GM21515 (cell line): Measurements from ENCODE around the gene CEACAM1.
"Not testable (repeated sequence)": the region's sequence is repeated elsewhere in the genome, so short reads cannot be mapped to it uniquely, and the experiment has no call there.

Experiments
- ATAC-seq: cut with Tn5 transposase; IDR thresholded peaks from one replicate; pipeline ENCODE4 v1.9.1; 2021; ENCODE audit not compliant: unreplicated experiment

Gene CEACAM1

DNA sequence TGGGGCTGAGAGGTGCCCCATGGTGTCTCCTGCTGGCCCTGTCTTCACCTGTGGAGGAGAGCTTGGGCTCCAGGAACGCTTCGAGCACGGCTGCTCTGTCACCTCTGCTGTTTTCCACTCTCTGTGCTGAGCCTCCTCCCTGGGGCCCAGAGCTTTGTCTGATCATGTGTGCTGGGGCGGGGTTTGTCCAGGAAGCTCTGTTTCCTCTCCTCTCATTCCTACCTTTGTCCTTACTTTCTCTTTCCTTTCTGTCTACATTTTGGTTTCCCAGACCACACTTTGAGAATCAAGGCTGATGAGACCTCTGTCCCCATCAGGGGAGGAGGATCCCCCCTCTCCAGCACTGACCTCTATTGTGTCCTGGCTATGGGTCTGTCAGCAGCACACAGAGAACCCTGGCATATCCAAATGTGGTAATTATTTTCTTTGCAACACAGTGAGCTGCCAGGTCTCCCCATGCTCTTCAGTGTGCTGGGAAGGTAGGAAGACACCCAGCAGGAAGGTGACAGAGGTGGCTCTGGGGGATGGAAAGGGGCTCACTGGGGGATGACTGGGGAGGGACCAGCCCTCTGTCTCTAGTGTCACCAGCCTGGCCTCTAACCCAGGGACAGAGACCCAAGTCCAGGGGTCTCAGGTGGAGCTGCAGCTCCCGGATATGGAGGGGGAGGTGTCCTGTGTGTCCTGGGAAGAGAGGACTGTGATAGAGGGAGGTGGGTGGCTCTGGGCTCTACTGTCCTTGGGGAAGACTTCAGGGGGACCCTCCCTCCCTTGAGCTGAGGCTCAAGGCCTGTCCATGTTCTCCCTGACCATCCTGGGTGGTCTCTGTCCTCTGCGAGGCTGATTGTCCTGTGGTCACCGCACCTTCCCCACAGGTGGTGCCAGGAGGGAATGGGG lies at the start of gene CEACAM1:
CEACAM1 (minus strand) TSS at position 128 of the 894 bp plus-strand sequence; CDS start at position 21, 107 bp downstream.
- ATAC-seq: no peak

- ATAC-seq: no peak
Observed at GRCh38 chr19:42577016-42577415, 48.7 kb upstream of the CEACAM1 start.

- no peak for ATAC-seq
Observed at GRCh38 chr19:42576241-42576640, 48.0 kb upstream of the CEACAM1 start.

DNA sequence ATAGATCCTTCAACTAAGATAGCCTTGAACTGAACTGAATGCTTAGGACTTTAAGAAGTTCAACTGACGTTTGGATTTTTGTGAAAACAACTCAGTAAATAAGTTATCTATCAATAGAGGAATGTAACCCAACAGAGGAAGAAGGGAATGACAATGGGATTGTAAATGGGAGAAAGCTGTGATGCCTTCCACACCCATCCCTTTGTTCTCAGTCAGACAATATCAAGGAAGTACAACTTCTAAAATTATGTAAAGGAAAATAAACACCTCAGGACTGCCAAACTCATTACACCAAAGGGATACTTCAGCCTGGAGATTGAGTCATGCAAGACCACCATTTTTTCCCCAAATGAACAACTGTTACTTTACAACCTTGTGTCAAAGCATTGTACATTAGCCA lies 45.4 kb upstream of the CEACAM1 start:
- ATAC-seq: no peak

- no peak for ATAC-seq
Observed at GRCh38 chr19:42571116-42571515, 42.8 kb upstream of the CEACAM1 start.

DNA sequence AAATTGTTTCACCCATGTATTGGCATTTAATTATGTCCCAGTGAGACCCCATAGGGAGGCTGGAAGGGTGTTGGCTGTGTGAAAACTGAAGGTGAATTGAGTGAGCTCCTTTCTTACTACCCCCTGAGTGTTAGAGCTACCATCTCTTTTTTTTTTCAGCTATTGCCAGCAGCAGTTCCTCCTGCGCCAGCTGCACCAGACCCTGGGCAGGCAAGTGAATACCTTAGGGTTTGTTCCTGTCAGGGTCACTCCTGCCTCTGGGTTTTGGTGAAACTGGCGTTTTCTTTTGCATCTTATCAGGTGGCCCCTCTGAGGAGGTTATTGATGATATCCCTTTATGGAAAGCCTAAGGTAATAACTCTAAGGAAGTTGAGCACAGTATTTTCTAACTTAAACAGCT lies 40.9 kb upstream of the CEACAM1 start:
- no peak for ATAC-seq

DNA sequence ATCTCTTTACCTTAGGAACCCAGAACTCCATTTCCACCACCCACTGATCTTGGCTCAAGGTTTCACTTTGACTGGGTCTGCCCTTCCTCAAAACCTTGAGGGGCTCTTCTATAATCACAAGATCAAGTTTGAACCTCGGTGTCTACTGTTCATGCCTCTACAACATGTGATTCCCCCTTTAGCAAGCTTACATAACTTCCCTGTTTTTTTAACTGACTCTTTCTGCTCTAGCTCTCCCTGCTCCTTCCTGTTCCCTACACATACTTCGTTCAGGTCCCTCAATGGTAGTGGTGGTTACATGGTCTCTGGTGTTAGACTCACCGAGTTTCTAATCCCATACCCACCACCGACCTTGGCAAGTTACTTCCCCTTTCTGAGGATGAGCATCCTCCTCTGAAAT lies 39.7 kb upstream of the CEACAM1 start:
- ATAC-seq: no peak

- no peak for ATAC-seq
Observed at GRCh38 chr19:42567567-42567966, 39.3 kb upstream of the CEACAM1 start.

DNA sequence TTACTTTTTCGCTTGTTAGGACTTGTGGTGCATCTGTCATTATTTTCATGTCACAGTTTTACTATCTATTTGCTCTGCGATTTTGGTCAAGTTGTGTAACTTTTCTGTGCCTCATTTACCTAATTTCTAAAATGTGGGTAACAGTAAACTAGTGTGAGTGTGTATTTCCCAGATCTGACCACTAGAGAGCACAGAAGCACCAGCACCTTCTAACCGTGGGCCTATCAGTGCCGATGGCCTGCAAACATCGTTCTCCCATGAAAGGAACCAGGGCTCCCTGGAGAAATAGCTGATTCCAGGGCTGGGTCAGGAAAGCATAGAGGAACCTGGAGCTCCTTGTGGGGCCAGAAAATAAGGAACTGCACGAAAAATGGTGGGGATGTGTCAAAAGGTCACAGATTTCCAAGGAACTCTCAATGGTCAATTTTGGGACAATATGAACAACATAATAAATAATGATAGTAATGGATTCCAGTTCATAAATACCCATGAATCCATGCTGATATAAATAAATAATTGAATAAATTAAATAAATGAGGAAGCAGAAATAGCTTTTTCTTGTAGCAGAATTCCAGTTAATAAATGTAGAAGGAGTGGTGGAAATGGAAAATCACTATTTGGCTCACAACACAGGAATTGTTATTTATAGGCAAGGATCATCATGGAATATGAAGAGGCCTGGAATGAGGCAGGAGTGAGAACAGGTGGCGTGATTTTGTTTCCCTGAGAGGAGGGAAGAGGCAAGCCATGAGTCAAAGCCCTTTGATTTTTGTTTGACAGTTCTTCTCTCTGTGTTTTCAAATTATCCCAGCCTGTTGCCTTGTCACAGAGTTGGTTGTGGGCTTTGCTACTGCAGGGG lies 35.3 kb upstream of the CEACAM1 start:
- ATAC-seq: no peak

DNA sequence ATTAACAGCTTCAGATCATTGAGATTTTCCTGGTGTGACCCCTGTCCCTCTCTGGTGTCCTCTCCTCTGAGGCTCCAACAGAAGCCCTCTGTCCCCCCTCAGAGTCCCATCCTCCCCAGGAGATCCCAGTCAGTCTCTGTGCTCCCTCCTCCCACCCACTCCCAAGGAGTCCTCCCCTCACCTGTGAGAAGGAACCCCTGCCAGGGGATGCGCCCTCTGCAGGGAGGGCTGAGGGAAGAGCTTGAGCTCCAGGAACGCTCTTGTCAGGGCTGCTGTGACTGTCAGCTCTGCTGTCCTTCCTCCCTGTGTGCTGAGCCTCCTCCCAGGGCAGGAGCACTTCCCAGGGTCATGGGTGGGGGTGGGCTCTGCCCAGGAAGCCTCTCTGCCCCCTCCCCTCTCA lies 33.2 kb upstream of the CEACAM1 start:
- no peak for ATAC-seq

DNA sequence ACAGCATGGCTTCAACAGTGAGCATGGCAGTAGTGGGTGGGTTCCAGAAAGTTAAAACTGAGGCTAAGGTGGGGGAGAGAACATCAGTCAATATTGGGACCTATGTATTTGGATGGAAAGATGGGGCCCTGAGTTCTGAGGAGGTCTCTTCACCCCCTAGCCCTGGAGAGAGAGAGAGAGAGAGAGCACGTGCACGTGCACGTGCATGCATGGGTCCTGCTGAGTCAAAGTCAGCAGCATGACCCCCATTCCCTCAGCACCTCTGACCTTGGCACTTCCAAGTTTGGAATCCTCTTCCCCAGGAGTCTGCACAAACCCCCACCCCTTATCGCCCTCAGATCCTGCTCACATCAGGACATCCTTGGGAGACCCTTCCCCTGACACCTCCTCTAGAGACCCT lies 32.5 kb upstream of the CEACAM1 start:
- ATAC-seq: no peak

GRCh38 chr19:42558450-42559150 lies 30.3 kb upstream of the CEACAM1 start:
- no peak for ATAC-seq

DNA sequence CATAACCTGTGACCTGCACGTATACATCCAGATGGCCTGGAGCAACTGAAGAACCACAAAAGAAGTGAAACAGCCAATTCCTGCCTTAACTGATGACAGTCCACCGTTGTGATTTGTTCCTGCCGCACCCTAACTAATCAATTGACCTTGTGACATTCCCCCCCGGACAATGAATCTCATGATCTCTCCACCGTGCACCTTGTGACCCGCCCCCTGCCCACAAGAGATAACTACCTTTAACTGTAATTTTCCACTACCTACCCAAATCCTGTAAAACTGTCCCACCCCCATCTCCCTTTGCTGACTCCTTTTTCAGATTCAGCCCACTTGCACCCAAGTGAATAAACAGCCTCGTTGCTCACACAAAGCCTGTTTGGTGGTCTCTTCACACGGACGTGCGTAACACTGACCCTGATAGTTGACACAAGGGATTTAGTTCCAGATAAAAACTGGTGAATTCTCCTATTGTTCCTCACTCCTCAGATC lies 29.1 kb upstream of the CEACAM1 start:
- not testable (repeated sequence) for ATAC-seq

GRCh38 chr19:42555801-42556200 lies 27.5 kb upstream of the CEACAM1 start:
- ATAC-seq: no peak

- no peak for ATAC-seq
Observed at GRCh38 chr19:42555317-42555716, 27.0 kb upstream of the CEACAM1 start.

- ATAC-seq: no peak
Observed at GRCh38 chr19:42554046-42554575, 25.8 kb upstream of the CEACAM1 start.

DNA sequence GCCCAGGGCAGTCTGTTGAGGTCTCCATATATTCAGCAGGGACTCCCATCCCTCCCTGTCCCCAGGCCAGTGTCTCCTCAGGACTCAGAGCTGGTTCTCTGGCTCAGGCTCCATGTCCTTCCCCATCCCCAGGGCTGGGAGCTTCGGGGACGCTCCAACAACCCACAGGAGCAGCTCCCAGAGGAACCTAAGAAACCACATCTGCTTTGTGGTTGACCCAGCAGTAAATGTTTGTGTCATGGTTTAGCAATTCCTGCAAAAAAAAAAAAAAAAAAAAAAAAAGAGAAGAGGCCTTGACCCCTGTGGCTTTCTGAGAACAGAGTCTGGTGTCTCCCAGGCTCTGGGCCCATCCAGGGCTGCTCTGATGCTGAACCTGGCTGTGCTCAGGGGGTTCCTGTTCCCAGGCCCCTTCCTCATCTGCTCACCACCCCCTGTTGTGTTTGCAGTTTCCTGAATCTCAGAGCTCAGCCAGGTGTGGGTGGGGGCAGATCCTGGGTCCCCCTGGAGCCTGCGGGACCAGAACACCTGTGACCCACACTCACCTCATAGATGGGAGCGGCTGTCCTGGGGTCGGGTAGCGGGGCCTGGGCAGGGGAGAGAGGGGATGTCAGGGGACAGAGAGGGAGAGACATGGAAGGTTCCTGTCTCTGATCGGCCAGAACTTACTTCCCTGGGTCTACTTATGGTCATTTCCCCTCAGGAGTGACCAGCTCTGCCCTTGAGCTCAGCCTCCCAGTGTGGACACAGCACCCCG lies 25.2 kb upstream of the CEACAM1 start:
- no peak for ATAC-seq

- no peak for ATAC-seq
Observed at GRCh38 chr19:42552086-42553065, 24.1 kb upstream of the CEACAM1 start.

GRCh38 chr19:42550521-42550920 lies 22.2 kb upstream of the CEACAM1 start:
- ATAC-seq: not testable (repeated sequence)
